Measurements from ENCODE around the gene AFF4.

AFF4 gene

GRCh38 chr5:132889501-132889900 is 73.9 kb downstream of the AFF4 start:
- no peak for DNase-seq (ENCODE audit: low read depth in 2 of 2)

- DNase-seq (ENCODE audit: low read depth in 2 of 2): no peak
These were observed 76.2 kb downstream of the AFF4 start for GRCh38 chr5:132887283-132887682.

GRCh38 chr5:132886064-132886823 is 77.2 kb downstream of the AFF4 start:
- DNase-seq (ENCODE audit: low read depth in 2 of 2): no peak

- no peak for DNase-seq (ENCODE audit: low read depth in 2 of 2)
These were observed 78.9 kb downstream of the AFF4 start for GRCh38 chr5:132884548-132884947.

- DNase-seq (ENCODE audit: low read depth in 2 of 2): no peak
These were observed 80.1 kb downstream of the AFF4 start for GRCh38 chr5:132883261-132883834.

- no peak for DNase-seq (ENCODE audit: low read depth in 2 of 2)
These were observed 85.5 kb downstream of the AFF4 start for GRCh38 chr5:132877938-132878337.

- no peak for DNase-seq (ENCODE audit: low read depth in 2 of 2)
These were observed 86.0 kb downstream of the AFF4 start for GRCh38 chr5:132877466-132877865.

GRCh38 chr5:132876020-132876759 is 87.2 kb downstream of the AFF4 start:
- DNase-seq (ENCODE audit: low read depth in 2 of 2): no peak

- DNase-seq (ENCODE audit: low read depth in 2 of 2): no peak
These were observed 89.5 kb downstream of the AFF4 start for GRCh38 chr5:132873930-132874271.

GRCh38 chr5:132873119-132873929 is 90.1 kb downstream of the AFF4 start, which contains the start of gene LEAP2:
Gene LEAP2, plus strand, starts transcription at chr5:132873668. Its CDS starts 27 bp downstream, at chr5:132873695.
- DNase-seq (ENCODE audit: low read depth in 2 of 2): no peak

- no peak for DNase-seq (ENCODE audit: low read depth in 2 of 2)
These were observed 90.7 kb downstream of the AFF4 start for GRCh38 chr5:132872788-132873118.

GRCh38 chr5:132871459-132872284 is 91.8 kb downstream of the AFF4 start:
- DNase-seq (ENCODE audit: low read depth in 2 of 2): no peak

GRCh38 chr5:132870801-132871200 is 92.6 kb downstream of the AFF4 start:
- DNase-seq (ENCODE audit: low read depth in 2 of 2): no peak

- DNase-seq (ENCODE audit: low read depth in 2 of 2): no peak
These were observed 94.7 kb downstream of the AFF4 start for GRCh38 chr5:132868754-132869153.

GRCh38 chr5:132867046-132867451 is 96.4 kb downstream of the AFF4 start:
- DNase-seq (ENCODE audit: low read depth in 2 of 2): no peak

GRCh38 chr5:132866342-132867045 is 96.9 kb downstream of the AFF4 start, which contains the start of the genes GDF9 and UQCRQ:
Gene GDF9, minus strand, starts transcription at chr5:132866469. Its CDS starts 1,936 bp downstream, at chr5:132864533.
Gene UQCRQ, plus strand, starts transcription at chr5:132866642. Its CDS starts 240 bp downstream, at chr5:132866882.
- DNase-seq (ENCODE audit: low read depth in 2 of 2): peak; percentile 85 to 90

GRCh38 chr5:132865668-132866341 is 97.6 kb downstream of the AFF4 start:
- DNase-seq (ENCODE audit: low read depth in 2 of 2): no peak

GRCh38 chr5:132860742-132861141 is 102.7 kb downstream of the AFF4 start:
- no peak for DNase-seq (ENCODE audit: low read depth in 2 of 2)

- no peak for DNase-seq (ENCODE audit: low read depth in 2 of 2)
These were observed 103.5 kb downstream of the AFF4 start for GRCh38 chr5:132859889-132860437.

Measured in stimulated activated CD8-positive, alpha-beta memory T cell treated with anti-CD3 and anti-CD28 coated beads, Interleukin-7, amount 100 ng/mL, for 4 hours (primary cell).